Raji (cell line): ENCODE results near the gene PPP2R1B.

ENCODE experiments used
- POLR2A ChIP-seq: IDR thresholded peaks from 2 replicates; pipeline ENCODE4 v1.6.1; 2011; ENCODE audit warnings: low read depth, low read length, control low read depth; ENCODE audit not compliant: insufficient read depth

Gene PPP2R1B

DNA sequence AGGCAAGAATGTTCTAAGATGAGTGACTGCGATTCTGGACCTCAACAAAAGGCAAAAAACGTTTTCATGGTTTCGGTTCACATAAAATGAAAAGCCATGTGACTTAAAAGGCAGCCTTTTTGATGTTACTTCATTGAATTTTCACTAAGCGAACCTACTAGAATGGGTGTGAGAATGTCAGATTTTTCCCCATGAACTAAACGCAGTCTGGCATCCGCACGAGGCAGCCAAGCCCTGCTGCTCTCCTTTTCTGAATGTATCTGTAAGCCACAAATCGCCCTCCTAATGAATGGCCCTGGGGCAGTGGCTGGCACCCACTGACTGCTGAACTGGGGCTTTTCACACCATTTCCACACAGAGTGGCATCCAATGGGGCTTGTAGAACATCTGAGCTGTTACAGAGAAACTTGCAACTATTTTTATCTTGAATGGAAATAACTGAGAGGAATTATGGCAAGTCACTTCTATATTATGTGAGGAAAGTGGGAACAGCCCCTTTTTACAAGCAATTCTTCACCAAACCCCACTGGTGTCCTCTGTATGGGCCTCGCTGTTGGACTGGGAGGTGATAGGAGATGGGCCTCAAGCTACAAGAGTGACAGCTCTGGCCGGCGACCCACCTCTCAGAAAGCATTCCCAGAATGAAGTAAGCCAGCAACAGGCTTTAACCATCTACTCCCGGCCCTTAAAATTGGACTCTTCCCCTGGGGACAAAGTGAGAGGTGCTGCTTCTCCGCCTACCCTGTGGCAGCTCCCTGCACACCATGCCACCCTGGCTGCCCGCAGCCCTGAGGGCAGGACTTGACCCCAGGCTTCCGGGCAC, 29.4 kb downstream of the PPP2R1B start:
- TF ChIP-seq POLR2A, result no peak

DNA sequence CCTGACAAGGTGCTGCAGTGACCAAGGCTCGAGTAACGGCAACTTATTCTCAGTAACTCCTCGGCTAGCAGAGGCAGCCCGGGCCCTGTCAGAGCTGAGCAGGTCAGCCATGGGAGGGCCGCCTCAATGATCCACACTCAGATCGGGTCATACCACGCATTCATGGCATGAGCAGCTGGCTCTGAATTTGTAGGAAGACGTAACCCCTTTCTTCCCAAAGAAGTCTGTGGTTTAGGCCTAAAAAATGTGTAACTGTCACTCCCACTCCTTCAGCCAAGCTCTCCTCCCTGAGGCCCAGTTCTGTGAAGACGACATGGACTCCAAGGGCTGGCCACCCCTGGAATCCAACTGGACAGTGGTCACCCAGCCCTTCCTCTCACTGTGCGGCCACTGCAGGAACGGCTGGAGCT, 30.0 kb downstream of the PPP2R1B start:
- no peak for TF ChIP-seq POLR2A

GRCh38 chr11:111735262-111736116, 30.7 kb downstream of the PPP2R1B start:
- no peak for TF ChIP-seq POLR2A

DNA sequence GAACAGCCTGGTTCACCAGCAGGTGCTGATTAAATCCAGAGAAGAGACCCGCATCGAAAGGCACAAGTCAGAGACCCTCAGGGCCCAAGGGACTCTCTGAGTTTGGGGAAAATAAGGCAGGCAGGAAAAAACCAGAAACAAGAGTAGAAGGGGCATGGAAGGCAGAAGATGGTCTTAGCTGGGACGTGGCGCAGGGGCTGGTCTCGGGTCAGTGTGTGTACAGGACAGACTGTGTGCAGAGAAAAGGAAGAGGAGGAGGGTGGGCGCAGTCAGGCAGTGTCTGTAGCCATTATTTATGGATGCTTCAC, 31.3 kb downstream of the PPP2R1B start:
- TF ChIP-seq POLR2A, result no peak

GRCh38 chr11:111734101-111734953, 31.9 kb downstream of the PPP2R1B start:
- no peak for TF ChIP-seq POLR2A

DNA sequence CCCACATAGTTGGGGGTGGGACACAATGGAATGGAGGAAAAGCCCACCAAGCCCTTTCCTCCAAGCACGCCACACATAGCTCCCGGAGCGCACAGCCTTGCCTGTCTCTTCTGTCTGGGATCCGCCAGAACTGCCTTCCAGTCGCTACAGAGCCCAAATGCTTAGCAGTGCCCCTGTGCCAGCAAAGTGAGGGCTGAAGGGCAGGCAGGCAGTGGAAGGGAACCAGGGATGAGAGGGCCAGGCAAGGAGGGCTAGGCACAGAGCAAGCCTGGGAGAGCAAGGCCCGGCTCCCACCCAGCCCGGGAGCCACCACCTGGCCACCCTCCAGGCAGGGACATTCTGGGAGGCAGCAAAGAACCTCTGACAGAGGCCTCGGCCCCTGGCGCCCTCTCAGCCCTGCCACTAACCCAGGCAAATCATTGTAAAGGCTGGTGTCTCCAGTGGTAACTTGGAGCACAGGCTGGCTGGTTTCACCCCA, 32.5 kb downstream of the PPP2R1B start:
- TF ChIP-seq POLR2A, result no peak

GRCh38 chr11:111733016-111733415, 33.2 kb downstream of the PPP2R1B start:
- TF ChIP-seq POLR2A, result no peak

GRCh38 chr11:111731821-111732220, 34.4 kb downstream of the PPP2R1B start:
- TF ChIP-seq POLR2A, result no peak

GRCh38 chr11:111730871-111731591, 35.2 kb downstream of the PPP2R1B start:
- TF ChIP-seq POLR2A, result no peak

DNA sequence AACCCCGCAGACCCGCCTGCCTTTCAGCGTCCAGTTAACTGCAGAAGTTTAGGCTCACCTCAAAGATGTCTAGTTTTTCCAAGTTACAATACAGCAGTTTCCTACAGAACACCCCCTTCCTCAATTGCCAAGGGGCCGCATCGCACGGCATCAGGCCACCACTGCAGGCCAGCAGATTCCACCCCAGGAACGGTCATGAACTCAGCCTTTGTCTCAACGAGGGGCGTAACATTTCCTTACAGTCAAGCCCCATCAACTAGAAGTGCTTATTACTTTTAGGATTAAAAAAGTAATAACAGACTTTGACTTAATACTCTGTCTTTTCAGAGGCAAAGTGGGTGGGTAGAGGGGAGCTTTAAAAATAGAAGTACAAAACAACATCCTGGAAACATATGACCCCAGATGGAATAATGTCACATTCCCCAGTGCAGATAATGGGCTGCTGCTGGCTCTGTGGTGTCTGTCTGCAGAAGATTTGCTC, 36.3 kb downstream of the PPP2R1B start:
- no peak for TF ChIP-seq POLR2A

DNA sequence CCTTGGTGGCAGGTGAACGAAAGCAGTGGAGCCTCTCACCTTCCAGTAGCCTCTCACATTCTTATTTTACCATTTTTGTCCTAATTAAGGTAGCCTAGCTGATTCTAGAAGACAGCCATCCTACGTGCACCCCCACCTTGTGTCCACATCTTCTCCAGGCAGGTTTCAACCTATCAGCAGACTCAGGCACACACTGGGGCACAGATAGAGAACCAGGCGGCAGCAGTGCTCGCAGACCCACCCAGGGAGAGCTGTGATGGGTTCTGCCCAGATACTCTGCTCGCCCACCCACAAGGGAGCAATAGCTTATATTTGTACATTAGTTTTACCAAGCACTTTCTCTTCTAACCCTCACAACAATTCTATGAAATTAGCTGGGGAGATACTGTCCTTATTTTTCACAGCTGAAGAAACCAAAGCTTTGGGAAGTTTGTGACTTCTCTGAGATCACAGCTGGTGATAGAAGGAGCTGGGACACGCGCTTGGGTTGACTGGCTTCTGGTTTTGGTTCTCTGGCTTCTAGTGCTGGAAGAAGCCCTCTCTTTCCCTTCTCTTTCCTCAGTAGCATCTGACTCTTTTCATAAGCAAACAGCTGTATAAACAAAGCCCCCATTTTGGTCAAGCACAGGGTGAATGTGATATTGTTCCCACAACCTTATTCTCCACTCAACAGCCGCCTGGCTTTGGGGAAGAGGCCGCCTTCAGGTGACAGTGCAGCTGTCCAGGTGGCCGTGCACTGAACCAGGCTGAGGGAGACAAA, 36.9 kb downstream of the PPP2R1B start:
- no peak for TF ChIP-seq POLR2A

- no peak for TF ChIP-seq POLR2A
Measured at GRCh38 chr11:111727431-111727830, 38.8 kb downstream of the PPP2R1B start.

- no peak for TF ChIP-seq POLR2A
Measured at GRCh38 chr11:111726301-111726713, 39.9 kb downstream of the PPP2R1B start.

DNA sequence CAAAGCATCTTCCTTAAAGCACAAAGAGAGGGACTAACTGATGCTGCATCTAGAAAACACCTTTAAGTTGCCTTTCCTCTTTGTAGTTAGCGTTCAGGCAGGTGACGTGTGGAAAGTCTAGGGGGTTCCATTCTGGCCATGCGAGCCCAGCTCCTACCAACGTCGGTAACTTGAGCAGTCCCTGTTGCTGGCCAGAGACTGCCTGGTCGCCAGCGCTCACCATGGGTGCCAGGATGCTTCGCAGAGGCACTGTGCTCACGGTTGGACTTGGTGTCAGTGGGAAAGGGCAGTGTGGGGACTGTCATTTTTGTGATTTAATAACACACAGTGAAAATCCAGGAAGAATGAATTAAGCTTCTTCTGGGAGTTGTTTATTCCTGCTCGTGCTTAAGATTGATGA, 40.6 kb downstream of the PPP2R1B start:
- no peak for TF ChIP-seq POLR2A
